GM12878 (cell line): ENCODE results near the gene RALGDS. TPM values are rescaled to one million over a fixed set of nuclear protein-coding genes. Genes with fewer than 3 reads are reported as not detected.

ENCODE experiments used
- BACH1 ChIP-seq: fragments of 450-650 bp; IDR thresholded peaks from 2 replicates; pipeline ENCODE4 v1.6.1; 2017; ENCODE audit warnings: mild to moderate bottlenecking, borderline replicate concordance
- CBX3 ChIP-seq: fragments of 200-600 bp; sonication (generic); IDR thresholded peaks from 2 replicates; pipeline ENCODE4 v1.6.1; 2016; ENCODE audit warnings: low read depth, borderline replicate concordance
- IKZF1 ChIP-seq: fragments of 450-650 bp; conservative IDR thresholded peaks from 2 replicates; pipeline ENCODE4 v1.6.1; 2017; ENCODE audit warnings: antibody characterized with exemption, mild to moderate bottlenecking
- IRF3 ChIP-seq: fragments of 450-650 bp; IDR thresholded peaks from 2 replicates; pipeline ENCODE4 v1.6.1; 2014; ENCODE audit warnings: mild to moderate bottlenecking
- KAT2A ChIP-seq: conservative IDR thresholded peaks from 2 replicates; pipeline ENCODE4 v1.6.1; 2011; ENCODE audit warnings: low read depth, low read length; ENCODE audit not compliant: control insufficient read depth
- MEF2A ChIP-seq: IDR thresholded peaks from 2 replicates; pipeline ENCODE4 v1.6.1; 2011; ENCODE audit warnings: low read depth, mild to moderate bottlenecking, low read length, moderate library complexity; ENCODE audit not compliant: insufficient read depth
- NFYA ChIP-seq: IDR thresholded peaks from 2 replicates; pipeline ENCODE4 v1.6.1; 2011; ENCODE audit warnings: low read depth, mild to moderate bottlenecking, low read length, improper control_type of control experiment, borderline replicate concordance
- PML ChIP-seq: IDR thresholded peaks from 2 replicates; pipeline ENCODE4 v1.6.1; 2012; ENCODE audit warnings: low read length, inconsistent platforms
- RAD21 ChIP-seq: IDR thresholded peaks from 2 replicates; pipeline ENCODE4 v1.6.1; 2011; ENCODE audit warnings: mild to moderate bottlenecking, low read depth, low read length, moderate library complexity; ENCODE audit not compliant: insufficient read depth
- ZNF207 ChIP-seq: fragments of 450-650 bp; IDR thresholded peaks from 2 replicates; pipeline ENCODE4 v1.6.1; 2014; ENCODE audit warnings: antibody characterized with exemption, mild to moderate bottlenecking, borderline replicate concordance
- ZNF24 ChIP-seq: fragments of 450-650 bp; IDR thresholded peaks from 2 replicates; pipeline ENCODE4 v1.6.1; 2017; ENCODE audit warnings: antibody characterized with exemption, mild to moderate bottlenecking
- ZNF384 ChIP-seq: IDR thresholded peaks from 2 replicates; pipeline ENCODE4 v1.6.1; 2012; ENCODE audit warnings: low read depth, mild to moderate bottlenecking, low read length, improper control_type of control experiment, borderline replicate concordance
- ZZZ3 ChIP-seq: IDR thresholded peaks from 2 replicates; pipeline ENCODE4 v1.6.1; 2011; ENCODE audit warnings: low read depth; ENCODE audit not compliant: control insufficient read depth, insufficient read length
- polyA plus RNA-seq, 11 experiments: library from polyadenylated mRNA; depleted of rRNA in 4 of 11; unstranded in 6 of 11; stranded (reverse) in 5 of 11; fragments of >200 nt; fragmentation: Nextera tagmentation in 4 of 11; fragmentation: Illumina TruSeq in 1 of 11; extraction: Ambion mirVana in 4 of 11; extraction: Trizol in 1 of 11; gene quantifications; 1 replicate in 1 of 11; 2 replicates in 10 of 11; pipeline versions ENCODE4 v1.2.1 to v1.2.3, GENCODE V29; 2011 to 2016; ENCODE audit warnings: inconsistent platforms in 2 of 11, missing spikeins in 2 of 11, low read depth in 1 of 11
- total RNA-seq, 4 experiments: library from RNA; depleted of rRNA in 3 of 4; stranded (reverse); fragments of >200 nt in 3 of 4; fragmentation: Illumina TruSeq in 1 of 4; extraction: Trizol in 1 of 4; gene quantifications; 2 replicates each; pipeline versions ENCODE4 v1.2.1 to v1.2.3, GENCODE V29; 2013 to 2021
- TF ChIP-seq, protein P1 (sequence below): fragments of 450-650 bp; IDR thresholded peaks from 2 replicates; pipeline ENCODE4 v1.6.1; 2016; ENCODE audit warnings: mild to moderate bottlenecking, moderate library complexity, borderline replicate concordance
- TF ChIP-seq, protein P2 (sequence below): fragments of 450-650 bp; formaldehyde crosslinking; IDR thresholded peaks from 2 replicates; pipeline ENCODE4 v1.4.0; 2022; ENCODE audit warnings: mild to moderate bottlenecking, moderate library complexity
- TF ChIP-seq, protein P3 (sequence below): fragments of 450-650 bp; IDR thresholded peaks from 2 replicates; pipeline ENCODE4 v1.6.1; 2017; ENCODE audit warnings: mild to moderate bottlenecking, moderate library complexity

Gene RALGDS
- total and polyA plus RNA-seq, 10 of the 15 experiments (the other 5 are each of a cell fraction or from before 2014, with no cell fraction given), result 1.3 to 48.6 (median 21.2) TPM

- TF ChIP-seq, protein P1, sequence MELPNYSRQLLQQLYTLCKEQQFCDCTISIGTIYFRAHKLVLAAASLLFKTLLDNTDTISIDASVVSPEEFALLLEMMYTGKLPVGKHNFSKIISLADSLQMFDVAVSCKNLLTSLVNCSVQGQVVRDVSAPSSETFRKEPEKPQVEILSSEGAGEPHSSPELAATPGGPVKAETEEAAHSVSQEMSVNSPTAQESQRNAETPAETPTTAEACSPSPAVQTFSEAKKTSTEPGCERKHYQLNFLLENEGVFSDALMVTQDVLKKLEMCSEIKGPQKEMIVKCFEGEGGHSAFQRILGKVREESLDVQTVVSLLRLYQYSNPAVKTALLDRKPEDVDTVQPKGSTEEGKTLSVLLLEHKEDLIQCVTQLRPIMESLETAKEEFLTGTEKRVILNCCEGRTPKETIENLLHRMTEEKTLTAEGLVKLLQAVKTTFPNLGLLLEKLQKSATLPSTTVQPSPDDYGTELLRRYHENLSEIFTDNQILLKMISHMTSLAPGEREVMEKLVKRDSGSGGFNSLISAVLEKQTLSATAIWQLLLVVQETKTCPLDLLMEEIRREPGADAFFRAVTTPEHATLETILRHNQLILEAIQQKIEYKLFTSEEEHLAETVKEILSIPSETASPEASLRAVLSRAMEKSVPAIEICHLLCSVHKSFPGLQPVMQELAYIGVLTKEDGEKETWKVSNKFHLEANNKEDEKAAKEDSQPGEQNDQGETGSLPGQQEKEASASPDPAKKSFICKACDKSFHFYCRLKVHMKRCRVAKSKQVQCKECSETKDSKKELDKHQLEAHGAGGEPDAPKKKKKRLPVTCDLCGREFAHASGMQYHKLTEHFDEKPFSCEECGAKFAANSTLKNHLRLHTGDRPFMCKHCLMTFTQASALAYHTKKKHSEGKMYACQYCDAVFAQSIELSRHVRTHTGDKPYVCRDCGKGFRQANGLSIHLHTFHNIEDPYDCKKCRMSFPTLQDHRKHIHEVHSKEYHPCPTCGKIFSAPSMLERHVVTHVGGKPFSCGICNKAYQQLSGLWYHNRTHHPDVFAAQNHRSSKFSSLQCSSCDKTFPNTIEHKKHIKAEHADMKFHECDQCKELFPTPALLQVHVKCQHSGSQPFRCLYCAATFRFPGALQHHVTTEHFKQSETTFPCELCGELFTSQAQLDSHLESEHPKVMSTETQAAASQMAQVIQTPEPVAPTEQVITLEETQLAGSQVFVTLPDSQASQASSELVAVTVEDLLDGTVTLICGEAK, result peak; percentile 35; the same call in 1 of the 2 replicates
- no peak for TF ChIP-seq KAT2A
- TF ChIP-seq BACH1, result peak; percentile 75
- TF ChIP-seq, protein P2, sequence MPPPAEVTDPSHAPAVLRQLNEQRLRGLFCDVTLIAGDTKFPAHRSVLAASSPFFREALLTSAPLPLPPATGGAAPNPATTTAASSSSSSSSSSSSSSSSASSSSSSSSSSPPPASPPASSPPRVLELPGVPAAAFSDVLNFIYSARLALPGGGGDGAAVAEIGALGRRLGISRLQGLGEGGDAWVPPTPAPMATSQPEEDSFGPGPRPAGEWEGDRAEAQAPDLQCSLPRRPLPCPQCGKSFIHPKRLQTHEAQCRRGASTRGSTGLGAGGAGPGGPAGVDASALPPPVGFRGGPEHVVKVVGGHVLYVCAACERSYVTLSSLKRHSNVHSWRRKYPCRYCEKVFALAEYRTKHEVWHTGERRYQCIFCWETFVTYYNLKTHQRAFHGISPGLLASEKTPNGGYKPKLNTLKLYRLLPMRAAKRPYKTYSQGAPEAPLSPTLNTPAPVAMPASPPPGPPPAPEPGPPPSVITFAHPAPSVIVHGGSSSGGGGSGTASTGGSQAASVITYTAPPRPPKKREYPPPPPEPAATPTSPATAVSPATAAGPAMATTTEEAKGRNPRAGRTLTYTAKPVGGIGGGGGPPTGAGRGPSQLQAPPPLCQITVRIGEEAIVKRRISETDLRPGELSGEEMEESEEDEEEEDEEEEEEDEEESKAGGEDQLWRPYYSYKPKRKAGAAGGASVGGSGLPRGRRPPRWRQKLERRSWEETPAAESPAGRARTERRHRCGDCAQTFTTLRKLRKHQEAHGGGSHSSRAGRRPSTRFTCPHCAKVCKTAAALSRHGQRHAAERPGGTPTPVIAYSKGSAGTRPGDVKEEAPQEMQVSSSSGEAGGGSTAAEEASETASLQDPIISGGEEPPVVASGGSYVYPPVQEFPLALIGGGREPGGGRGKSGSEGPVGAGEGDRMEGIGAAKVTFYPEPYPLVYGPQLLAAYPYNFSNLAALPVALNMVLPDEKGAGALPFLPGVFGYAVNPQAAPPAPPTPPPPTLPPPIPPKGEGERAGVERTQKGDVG (CRISPR knock-in tag), result no peak
- no peak for TF ChIP-seq ZNF384
- TF ChIP-seq, protein P3, sequence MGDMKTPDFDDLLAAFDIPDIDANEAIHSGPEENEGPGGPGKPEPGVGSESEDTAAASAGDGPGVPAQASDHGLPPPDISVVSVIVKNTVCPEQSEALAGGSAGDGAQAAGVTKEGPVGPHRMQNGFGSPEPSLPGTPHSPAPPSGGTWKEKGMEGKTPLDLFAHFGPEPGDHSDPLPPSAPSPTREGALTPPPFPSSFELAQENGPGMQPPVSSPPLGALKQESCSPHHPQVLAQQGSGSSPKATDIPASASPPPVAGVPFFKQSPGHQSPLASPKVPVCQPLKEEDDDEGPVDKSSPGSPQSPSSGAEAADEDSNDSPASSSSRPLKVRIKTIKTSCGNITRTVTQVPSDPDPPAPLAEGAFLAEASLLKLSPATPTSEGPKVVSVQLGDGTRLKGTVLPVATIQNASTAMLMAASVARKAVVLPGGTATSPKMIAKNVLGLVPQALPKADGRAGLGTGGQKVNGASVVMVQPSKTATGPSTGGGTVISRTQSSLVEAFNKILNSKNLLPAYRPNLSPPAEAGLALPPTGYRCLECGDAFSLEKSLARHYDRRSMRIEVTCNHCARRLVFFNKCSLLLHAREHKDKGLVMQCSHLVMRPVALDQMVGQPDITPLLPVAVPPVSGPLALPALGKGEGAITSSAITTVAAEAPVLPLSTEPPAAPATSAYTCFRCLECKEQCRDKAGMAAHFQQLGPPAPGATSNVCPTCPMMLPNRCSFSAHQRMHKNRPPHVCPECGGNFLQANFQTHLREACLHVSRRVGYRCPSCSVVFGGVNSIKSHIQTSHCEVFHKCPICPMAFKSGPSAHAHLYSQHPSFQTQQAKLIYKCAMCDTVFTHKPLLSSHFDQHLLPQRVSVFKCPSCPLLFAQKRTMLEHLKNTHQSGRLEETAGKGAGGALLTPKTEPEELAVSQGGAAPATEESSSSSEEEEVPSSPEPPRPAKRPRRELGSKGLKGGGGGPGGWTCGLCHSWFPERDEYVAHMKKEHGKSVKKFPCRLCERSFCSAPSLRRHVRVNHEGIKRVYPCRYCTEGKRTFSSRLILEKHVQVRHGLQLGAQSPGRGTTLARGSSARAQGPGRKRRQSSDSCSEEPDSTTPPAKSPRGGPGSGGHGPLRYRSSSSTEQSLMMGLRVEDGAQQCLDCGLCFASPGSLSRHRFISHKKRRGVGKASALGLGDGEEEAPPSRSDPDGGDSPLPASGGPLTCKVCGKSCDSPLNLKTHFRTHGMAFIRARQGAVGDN, result peak; percentile 93
- no peak for TF ChIP-seq IRF3
- TF ChIP-seq ZNF207, result peak; percentile 46; the same call in 1 of the 2 replicates
- peak; percentile 85 for TF ChIP-seq IKZF1
- TF ChIP-seq NFYA, result no peak
- TF ChIP-seq RAD21, result peak; percentile 27; the same call in 1 of the 2 replicates
- no peak for TF ChIP-seq CBX3
- no peak for TF ChIP-seq ZZZ3
- no peak for TF ChIP-seq PML
- TF ChIP-seq ZNF24, result no peak
- no peak for TF ChIP-seq MEF2A
These were observed 28.3 kb upstream of the RALGDS start (continued) for GRCh38 chr9:133149130-133150015.
